ENCODE data around the gene MBNL1.

GRCh38 chr3:152355744-152356665 lies 87.3 kb downstream of the MBNL1 start:
- TF ChIP-seq EZH2 (IDR thresholded peaks at IDR 0.05) (no peak), POLR2AphosphoS5 (IDR thresholded peaks at IDR 0.05; ENCODE audit: borderline replicate concordance, low read depth, low read length) (no peak)
